Activated T-helper 1 cell treated with anti-CD3 and anti-CD28 coated beads, Interleukin-2, amount 50 U/mL, for 16 hours (primary cell): ENCODE data around the gene TMEM217.
A peak's percentile ranks its signal among the peaks of the same experiment; 100 is the strongest.
"Not testable (repeated sequence)": the region's sequence is repeated elsewhere in the genome, so short reads cannot be mapped to it uniquely, and the experiment has no call there.

ENCODE experiments used
- DNase-seq, 2 donors: peaks; one replicate each; pipeline ENCODE4 v3.0.0-alpha.2; 2020; ENCODE audit warnings: low read depth in 1 of 2, low spot score in 1 of 2

Gene TMEM217

DNA sequence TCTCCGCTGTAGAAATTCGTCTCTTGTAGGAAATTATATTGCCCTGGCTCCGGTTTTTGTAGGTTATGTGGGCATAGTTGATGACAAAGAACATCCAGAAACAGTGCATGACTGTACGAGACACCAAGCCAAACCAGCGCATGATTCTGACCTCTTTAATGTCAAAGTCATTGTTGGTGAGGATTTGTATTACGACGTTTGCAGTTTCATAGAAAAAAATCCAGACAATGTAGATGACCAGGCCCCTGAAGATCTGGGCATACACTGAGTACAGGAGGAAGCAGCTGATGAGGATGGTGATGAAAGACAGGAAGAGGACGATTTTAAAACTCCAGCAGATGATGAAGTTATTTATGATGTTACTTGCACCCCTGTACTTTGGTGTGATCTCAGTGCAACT, 39.4 kb downstream of the TMEM217 start:
- no peak for DNase-seq

DNA sequence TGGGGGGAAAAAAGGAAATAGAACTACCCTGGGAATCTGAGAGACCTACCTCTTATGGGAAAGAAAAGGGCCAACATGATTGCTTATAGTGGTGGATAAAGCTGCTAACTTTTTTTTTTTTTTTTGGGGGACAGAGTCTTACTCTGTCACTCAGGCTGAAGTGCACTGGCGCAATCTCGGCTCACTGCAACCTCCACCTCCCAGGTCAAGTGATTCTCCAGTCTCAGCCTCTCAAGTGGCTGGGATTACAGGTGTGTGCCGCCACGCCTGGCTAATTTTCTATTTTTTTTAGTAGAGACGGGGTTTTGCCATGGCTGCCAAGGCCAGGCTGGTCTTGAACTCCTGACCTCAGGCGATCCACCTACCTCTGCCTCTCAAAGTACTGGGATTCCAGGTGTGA, 39.9 kb downstream of the TMEM217 start:
- no peak for DNase-seq

DNA sequence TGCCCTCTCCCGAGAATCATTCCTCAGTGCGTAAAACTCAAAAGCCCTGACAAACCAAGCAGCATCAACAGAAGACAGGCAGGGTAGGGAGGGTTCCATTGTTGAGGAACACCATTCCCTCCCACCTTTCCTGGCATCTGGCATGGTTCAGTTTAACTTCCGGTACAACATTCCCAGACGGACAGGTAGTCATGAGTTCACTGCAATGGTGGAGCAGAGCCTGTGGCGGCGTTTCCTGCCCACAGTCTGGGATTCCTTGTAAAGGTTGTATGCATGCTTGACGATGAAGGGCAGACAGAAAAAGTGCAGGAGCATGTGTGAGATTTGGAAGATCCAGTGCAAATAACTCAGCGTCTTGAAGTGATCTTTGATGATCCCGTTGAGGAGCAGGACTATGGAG, 45.7 kb downstream of the TMEM217 start:
- no peak for DNase-seq

DNA sequence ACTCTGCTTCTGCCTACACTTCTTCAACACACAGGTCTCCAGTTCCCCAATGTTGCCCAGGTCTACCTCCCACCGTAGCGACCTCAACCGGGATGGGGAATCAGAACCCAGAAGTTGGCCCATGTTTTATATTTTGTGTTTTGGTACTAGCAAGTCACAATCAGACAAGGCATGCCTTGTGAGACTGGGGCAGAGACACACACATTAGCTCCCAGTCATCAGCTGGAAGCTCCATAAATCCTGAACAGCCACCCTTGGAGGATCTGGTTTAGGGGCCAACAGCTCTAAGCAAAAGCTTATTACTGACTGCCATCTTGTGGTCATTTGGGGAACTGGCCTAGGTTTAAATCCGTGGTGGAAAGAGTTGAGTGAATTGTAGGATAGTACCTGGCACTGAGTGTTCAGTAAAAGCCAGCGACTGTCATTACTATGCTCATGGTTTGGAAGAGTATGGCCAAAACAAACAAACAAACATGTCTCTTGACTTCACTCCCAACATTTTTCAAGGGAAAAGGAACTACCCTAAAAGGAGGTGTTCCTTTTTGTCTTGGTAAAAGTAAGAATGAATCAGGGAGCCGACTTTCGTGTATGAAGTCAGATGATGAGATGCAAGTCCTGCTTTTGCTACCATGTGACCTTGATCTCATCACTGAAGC, 47.5 kb downstream of the TMEM217 start:
- peak; percentile 54 to 56 for DNase-seq

DNA sequence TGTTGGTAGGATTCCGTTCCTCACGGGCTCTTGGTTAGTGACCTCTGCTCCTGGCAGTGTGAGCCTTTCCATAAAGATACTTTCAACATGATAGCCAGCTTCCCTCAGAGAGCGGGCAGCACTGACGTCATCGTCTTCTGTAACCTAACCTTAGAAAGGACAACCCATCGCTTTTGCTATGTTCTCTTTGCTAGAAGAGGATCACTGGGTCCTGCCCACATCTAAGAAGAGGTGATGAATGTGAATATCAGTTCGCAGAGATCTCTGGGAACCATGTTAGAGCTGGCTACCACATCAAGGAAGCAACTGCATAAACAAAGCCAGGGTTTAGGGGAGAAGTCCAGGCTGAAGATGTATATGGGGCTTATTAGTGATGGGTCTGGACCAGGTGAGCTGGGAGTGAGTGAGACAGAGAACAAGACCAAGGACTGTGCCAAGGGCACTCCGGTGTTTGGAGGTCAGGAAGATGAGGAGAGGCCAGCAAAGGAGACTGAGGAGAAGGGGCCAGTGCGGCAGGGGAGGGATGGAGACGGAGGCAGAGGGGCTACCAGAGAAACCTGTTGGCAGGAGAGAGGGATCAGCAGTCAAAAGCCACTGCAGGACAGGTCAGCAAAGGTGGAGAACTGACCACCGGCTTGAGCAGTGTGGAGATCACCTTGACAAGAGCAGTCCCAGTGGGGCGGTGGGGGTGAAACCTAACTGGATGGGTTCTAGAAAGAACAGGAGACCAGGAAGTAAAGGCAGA, 48.3 kb downstream of the TMEM217 start:
- no peak for DNase-seq

DNA sequence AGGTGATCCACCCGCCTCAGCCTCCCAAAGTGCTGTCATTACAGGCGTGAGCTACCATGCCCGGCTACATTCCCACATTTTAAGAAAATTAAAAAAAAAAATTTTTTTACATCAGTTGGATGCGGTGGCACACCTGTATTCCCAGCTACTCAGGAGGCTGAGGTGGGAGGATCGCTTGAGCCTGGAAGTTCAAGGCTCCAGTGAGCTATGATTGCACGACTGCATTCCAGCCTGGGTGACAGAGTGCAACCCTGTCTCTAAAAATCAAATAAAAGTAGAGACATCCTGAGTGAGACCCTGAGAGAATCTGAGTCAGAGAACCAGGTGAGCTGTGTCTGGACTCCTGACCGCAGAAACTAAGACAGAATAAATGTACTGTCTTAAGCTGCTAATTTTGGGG, 49.2 kb downstream of the TMEM217 start:
- no peak for DNase-seq

DNA sequence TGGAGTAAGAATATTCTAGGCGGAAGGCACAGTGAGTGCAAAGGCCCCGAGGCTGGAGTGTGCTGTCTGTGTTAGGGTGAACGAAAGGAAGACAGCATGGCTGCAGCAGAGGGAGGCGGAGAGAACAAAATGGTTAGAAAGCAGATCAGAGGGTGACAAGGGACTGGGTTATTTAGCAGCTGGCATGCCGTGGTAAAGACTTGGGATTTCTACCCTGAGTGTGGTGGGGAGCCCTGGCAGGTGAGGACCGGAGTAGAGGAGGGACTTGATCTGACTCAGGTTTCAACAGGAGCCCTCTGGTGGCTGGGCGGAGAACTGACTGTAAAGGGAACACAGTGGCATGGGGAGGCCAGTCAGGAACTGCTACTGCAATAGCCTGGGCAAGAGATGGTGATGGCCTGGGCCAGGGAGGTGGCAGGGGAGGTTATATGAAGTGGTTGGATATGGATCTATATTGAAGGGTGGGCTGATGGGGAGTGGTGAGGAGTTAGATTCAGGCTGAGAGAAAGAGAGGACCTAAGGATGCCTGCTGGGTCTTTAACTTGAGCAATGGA, 50.0 kb downstream of the TMEM217 start:
- peak; percentile 77 to 83 for DNase-seq

DNA sequence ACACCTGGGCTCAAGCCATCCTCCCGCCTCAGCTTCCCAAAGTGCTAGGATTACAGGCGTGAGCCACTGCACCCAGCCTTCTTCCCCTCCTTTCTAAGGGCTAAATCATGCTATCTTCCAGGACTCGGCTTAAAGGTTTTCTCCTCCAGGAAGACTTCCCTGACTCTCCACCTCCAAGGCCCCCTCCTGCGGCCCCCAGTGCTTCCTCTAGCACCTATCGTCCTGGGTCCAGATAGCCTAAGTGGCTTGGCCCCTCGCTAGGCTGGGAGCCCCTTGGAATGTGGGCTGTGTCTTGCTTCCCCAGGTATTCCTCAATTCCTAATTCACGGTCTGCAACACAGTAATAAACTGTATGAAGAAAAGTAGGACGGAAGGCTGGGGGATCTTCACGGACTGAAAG, 51.3 kb downstream of the TMEM217 start:
- no peak for DNase-seq

DNA sequence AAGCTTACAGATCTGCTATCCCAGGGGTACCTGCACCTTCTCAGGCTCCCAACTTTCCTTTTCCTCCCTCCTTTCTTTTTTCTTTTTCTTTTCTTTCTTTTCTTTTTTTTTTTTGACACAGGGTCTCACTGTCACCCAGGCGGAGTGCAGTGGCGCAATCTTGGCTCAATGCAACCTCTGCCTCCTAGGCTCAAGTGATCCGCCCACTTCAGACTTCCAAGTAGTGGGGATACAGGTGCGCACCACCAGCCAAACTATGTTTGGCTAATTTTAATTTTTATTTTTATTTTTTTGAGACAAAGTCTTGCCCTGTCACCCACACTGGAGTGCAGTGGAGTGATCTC, 52.0 kb downstream of the TMEM217 start:
- no peak for DNase-seq

DNA sequence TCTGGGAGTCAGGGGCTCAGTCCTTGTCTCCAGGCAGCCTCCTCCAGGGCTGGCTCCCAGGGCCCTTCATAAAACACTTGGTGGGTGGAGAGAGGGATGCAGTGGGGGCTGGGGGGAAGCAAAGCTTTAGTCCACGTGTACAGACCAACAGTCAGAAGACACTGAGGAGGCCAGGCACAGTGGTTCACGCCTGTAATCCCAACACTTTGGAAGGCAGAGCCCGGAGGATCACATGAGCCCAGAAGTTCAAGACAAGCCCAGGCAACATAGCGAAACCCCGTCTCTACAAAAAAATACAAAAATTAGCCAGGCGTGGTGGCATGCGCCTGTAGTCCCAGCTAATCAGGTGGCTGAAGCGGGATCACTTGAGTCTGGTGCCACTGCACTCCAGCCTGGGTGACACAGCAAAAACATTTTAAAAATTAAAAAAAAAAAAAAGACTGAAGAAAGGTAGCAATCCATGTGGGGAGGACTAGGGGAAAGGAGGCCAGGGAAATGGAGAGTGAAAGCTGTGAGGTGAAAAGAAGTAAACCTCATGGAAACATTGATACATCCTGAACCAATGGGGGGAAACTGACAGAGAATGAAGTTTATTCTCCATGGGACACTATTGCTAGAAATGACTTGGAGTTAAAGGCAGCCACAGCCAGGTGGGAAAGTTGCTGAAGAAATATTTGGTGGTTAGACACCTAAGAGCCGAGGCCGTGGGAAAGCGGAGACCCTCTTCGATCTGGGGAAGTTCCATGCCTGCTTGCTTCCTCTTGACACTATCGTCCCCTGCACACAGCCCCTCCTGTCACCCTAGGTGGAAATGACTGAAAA, 52.6 kb downstream of the TMEM217 start:
- DNase-seq = no peak

DNA sequence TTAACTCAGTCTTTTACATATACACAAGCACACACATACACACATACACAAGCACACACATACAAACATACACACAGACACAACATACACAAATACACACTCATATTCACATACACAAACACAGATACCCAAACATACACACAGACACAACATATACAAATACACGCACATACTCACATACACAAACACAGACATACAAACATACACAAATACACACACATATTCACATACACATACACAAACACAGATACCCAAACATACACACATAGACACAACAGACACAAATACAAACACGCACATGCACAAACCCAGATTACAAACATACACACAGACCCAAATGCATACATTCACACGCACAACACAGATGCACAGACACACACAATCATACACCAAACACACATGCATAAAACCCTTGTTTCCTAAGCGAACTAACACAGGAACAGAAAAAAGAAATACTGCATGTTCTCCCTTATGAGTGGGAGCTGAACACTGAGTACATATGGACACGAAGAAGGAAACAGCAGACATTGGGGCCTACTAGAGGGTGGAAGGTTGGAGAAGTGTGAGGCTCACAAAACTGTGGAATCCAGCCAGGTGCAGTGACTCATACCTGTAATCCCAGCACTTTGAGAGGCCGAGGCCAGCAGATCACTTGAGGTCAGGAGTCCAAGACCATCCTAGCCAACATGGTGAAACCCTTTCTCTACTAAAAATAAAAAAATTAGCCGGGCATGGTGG, 53.8 kb downstream of the TMEM217 start:
- DNase-seq = no peak

DNA sequence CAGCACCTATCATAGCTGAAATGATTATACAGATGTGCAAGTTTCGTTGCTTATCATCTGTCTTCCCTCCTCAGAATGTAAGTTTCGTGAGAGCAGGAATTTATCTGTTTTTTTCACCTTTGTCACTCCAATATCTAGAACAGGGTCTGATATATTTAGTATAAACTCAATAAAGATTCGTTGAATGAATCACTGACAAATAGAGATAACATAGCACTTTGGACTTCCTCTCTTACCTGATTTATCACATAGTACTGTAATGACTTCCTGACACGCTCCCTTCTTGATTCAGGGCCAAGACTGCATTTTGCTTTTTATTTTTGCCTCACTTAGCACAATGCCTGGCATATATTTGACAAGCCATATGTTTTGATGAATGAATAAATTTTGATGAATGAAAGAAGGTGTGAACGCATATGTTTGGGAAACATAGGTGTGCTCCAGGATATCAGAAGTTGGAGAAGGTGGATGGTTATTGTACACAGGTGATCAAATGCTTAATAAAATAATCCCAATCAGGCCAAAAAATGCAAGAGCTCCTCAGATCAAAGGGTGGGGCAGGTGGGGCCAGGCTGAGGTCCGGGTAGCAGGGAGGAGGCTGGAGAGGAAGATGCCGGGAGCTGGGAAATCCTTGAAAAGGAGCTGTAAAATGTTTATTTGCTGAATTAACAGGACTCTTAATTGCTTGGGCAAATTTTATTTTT, 55.0 kb downstream of the TMEM217 start:
- no peak for DNase-seq

DNA sequence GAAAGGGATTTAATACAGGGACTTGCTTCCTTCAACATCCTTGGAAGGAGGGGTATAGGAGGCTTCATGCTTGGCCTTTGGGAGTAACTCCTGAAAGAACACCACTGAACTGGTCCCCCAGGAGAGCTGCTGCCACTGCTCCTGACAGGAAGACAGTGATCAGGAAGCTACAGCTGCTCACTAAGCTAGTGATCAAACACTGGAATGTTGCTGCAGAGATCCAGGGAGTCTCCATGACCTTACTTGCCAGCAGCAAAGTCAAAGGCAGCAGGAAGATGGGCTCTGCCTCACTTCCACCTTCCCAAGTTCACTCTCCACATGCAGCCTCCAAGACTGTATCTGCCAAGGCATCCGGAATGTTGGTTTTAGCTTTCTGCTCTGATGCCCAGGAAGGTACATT, 56.2 kb downstream of the TMEM217 start:
- DNase-seq = no peak

DNA sequence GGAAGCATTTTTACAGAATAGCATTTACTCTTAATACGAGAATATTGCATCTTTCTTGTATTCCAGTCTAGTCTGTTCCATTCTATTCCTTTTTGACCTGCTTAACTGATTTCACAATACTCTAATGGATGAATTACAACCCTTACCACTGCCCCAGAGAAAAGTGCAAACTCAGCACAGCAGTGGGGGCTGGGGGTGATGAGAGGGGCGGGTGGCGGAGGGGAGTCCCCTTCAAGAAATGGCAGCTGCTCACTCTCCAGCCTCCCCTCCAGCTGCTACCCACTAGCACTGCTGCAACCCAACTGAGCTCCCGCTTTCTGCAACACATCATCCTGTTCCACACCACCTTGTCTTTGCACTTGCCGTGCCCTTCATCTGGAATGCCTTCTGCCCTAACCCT, 57.9 kb downstream of the TMEM217 start:
- no peak for DNase-seq

DNA sequence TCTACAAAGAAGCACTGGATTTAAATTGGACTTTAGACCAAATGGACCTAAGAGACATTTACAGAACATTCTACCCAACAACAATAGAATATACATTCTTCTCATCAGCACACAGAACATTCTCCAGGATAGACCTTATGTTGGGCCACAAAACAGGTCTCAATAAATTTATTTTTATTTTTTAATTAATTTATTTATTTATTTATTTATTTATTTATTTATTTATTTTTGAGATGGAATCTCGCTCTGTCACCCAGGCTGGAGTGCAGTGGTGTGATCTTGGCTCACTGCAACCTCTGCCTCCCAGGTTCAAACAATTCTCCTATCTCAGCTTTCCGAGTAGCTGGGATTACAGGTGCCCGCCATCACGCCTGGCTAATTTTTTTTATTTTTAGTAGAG, 61.5 kb downstream of the TMEM217 start:
- not testable (repeated sequence) for DNase-seq

DNA sequence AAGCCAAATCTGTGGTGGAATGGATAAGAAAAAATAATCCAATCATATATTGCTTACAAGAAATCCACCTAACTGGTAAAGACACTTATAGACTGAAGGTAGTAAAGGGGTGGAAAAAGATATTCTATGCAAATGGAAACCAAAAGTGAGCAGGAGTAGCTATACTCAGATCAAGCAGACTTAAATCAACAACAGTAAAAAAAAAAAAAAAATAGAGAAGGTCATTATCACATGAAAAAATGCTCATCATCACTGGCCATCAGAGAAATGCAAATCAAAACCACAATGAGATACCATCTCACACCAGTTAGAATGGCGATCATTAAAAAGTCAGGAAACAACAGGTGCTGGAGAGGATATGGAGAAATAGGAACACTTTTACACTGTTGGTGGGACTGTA, 63.1 kb downstream of the TMEM217 start:
- DNase-seq = not testable (repeated sequence)

DNA sequence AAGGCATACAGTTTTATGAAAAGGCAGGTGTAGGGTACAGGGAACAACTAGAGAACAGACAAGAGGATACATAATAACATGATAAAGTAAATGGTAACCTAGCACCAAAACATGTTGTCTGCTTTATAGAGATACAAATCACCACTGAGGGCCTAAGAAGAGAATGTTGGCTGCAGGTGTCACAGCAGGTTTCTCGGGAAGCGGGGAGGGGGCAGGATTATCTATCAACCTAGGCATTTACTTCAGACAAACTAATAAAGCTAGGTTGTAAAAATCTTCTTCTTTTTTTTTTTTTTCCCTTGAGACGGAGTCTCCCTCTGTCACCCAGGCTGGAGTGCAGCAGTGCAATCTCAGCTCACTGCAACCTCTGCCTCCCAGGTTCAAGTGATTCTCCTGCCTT, 65.3 kb downstream of the TMEM217 start:
- DNase-seq = no peak

DNA sequence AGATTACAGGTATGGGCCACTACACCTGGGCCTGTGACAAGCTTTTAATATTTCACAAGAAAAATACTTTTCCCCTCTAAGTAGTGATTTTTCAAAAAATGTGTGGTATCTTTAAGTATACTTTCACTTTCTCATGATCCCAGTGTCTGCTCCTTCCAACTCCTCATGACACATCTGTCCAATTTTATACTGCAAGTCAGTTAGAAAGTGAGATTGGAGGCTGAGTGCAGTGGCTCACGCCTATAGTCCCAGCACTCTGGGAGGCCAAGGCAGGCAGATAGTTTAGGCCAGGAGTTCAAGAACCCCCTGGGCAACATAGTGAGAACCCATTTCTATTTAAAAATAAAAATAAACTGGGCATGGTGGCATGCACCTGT, 67.8 kb downstream of the TMEM217 start:
- DNase-seq = no peak

DNA sequence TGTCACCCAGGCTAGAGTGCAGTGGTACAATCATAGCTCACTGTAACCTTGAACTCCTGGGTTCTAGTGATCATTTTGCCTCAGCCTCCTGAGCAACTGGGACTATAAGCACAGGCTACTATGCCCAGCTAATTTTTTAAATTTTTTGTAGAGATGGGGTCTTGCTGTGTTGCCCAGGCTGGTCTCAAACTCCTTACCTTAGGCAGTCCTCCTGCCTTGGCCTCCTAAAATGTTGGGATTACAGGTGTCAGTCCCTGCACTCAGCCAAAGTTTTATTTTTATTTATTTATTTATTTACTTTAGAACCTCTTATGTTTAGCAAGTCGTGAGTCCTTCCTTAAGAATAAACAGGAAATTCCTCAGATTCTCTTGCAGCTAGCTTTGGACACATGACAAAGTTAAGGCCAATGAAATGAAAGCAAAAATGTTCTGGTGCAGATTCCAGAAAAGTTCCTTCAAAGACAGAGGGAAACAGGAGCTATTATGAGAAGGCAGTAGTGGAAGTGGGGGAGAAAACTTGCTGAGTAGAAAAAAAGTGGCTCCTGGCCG, 68.9 kb downstream of the TMEM217 start:
- DNase-seq = no peak

DNA sequence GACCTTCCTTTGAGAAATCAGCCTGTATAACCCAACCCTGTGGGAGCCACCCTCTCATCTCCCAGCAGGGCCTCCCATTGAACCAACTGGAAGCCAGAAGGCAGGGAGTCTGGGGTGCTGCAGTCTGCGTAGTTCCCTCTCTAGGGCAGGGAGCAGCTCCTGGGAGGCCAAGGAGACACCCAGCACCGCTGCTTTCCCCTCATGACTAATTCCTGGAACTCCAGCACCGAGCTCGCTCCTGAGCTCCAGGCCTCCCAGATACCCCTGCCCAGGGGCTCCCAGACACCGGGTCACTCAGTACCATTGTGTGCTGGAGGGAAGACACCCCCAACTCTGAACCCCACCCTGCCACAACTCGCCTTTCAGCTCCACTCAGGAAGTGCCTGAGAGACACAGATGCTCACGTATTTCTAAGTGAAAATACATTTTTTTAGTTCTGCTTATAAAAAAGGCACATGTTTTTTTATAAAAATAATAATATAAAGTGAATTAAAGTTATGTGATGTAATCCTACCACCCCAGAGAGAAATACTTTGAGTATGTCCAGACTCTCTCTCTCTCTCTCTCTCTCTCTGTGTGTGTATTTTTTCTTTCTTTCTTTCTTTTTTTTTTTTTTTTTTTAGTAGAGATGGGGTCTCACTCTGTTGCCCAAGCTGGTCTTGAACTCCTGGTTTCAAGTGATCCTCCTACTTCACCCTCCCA, 70.5 kb downstream of the TMEM217 start:
- no peak for DNase-seq
